Measurements from ENCODE around the gene BEST1. TPM values are rescaled to one million over a fixed set of nuclear protein-coding genes. Genes with fewer than 3 reads are reported as not detected.

The BEST1 gene
- total and polyA plus RNA-seq, 2 donors (not counting 1 experiment from before 2014, with no cell fraction given) = 2.5 to 15.2 TPM

GRCh38 chr11:61930933-61931332, 19.2 kb upstream of the BEST1 start:
- H4K20me1 ChIP-seq (ENCODE audit: control insufficient read depth, extremely low read depth, insufficient read depth, low read length) = no peaks in the 10 kb centered on the region
- no peaks in the 10 kb centered on the region for H3K36me3 ChIP-seq (ENCODE audit: control insufficient read depth, insufficient read depth, low read length)
- no peaks in the 10 kb centered on the region for H3K9me3 ChIP-seq (ENCODE audit: control insufficient read depth, insufficient read depth, low read depth, low read length)
- no peak overlapping the region for H3K4me2 ChIP-seq (ENCODE audit: extremely low read depth, insufficient read depth, low read length)
- no peak overlapping the region for H3K9ac ChIP-seq (ENCODE audit: insufficient read depth, low read length)
- H3K79me2 ChIP-seq (ENCODE audit: control insufficient read depth, insufficient read depth, low read length) = no peaks in the 10 kb centered on the region
- no peak overlapping the region for H3K4me3 ChIP-seq (replicated peaks in 1 of 4; ENCODE audit: control extremely low read depth in 1 of 4, insufficient read depth in 1 of 4, low read depth in 3 of 4, low read length in 4 of 4)
- H2AFZ ChIP-seq (ENCODE audit: low read length) = no peak overlapping the region
- TF ChIP-seq CTCF (conservative IDR thresholded peaks at IDR 0.05 in 1 of 2, IDR thresholded peaks at IDR 0.05 in 1 of 2; ENCODE audit: low read depth in 1 of 2, low read length in 2 of 2) (no peak), EZH2 (IDR thresholded peaks at IDR 0.05; ENCODE audit: low read length, missing control alignments) (no peak)
- no peaks in the 10 kb centered on the region for H3K27me3 ChIP-seq (ENCODE audit: control insufficient read depth, insufficient read depth, low read length)
- no peaks in the 10 kb centered on the region for H3K4me1 ChIP-seq (ENCODE audit: control insufficient read depth, extremely low read depth, insufficient read depth, low read length)
- H3K27ac ChIP-seq (ENCODE audit: insufficient read depth, low read length) = no peak overlapping the region
- DNase-seq (ENCODE audit: low read depth in 2 of 2) = no peak

GRCh38 chr11:61935861-61936260, 14.3 kb upstream of the BEST1 start:
- no peaks in the 10 kb centered on the region for H3K27me3 ChIP-seq (ENCODE audit: control insufficient read depth, insufficient read depth, low read length)
- no peak overlapping the region for H3K9ac ChIP-seq (ENCODE audit: insufficient read depth, low read length)
- H2AFZ ChIP-seq (ENCODE audit: low read length) = no peak overlapping the region
- H3K4me3 ChIP-seq (replicated peaks in 1 of 4; ENCODE audit: control extremely low read depth in 1 of 4, insufficient read depth in 1 of 4, low read depth in 3 of 4, low read length in 4 of 4) = no peak overlapping the region
- H3K27ac ChIP-seq (ENCODE audit: insufficient read depth, low read length) = no peak overlapping the region
- TF ChIP-seq CTCF (conservative IDR thresholded peaks at IDR 0.05 in 1 of 2, IDR thresholded peaks at IDR 0.05 in 1 of 2; ENCODE audit: low read depth in 1 of 2, low read length in 2 of 2) (no peak), EZH2 (IDR thresholded peaks at IDR 0.05; ENCODE audit: low read length, missing control alignments) (no peak)
- no peaks in the 10 kb centered on the region for H3K79me2 ChIP-seq (ENCODE audit: control insufficient read depth, insufficient read depth, low read length)
- H4K20me1 ChIP-seq (ENCODE audit: control insufficient read depth, extremely low read depth, insufficient read depth, low read length) = no peaks in the 10 kb centered on the region
- H3K4me1 ChIP-seq (ENCODE audit: control insufficient read depth, extremely low read depth, insufficient read depth, low read length) = no peaks in the 10 kb centered on the region
- no peak for DNase-seq (ENCODE audit: low read depth in 2 of 2)
- H3K36me3 ChIP-seq (ENCODE audit: control insufficient read depth, insufficient read depth, low read length) = no peaks in the 10 kb centered on the region
- no peak overlapping the region for H3K4me2 ChIP-seq (ENCODE audit: extremely low read depth, insufficient read depth, low read length)
- no peaks in the 10 kb centered on the region for H3K9me3 ChIP-seq (ENCODE audit: control insufficient read depth, insufficient read depth, low read depth, low read length)

GRCh38 chr11:61940466-61940865, 9.7 kb upstream of the BEST1 start:
- Histone ChIP-seq H2AFZ (ENCODE audit: low read length) (no peak overlapping the region), H3K4me2 (ENCODE audit: extremely low read depth, insufficient read depth, low read length) (no peak overlapping the region), H3K9ac (ENCODE audit: insufficient read depth, low read length) (no peak overlapping the region), H3K27ac (ENCODE audit: insufficient read depth, low read length) (no peak overlapping the region), H3K36me3 (ENCODE audit: control insufficient read depth, insufficient read depth, low read length) (no peaks in the 10 kb centered on the region), H3K9me3 (ENCODE audit: control insufficient read depth, insufficient read depth, low read depth, low read length) (no peaks in the 10 kb centered on the region), H3K4me3 (replicated peaks in 1 of 4; ENCODE audit: control extremely low read depth in 1 of 4, insufficient read depth in 1 of 4, low read depth in 3 of 4, low read length in 4 of 4) (no peak overlapping the region), H3K79me2 (ENCODE audit: control insufficient read depth, insufficient read depth, low read length) (no peaks in the 10 kb centered on the region), H3K27me3 (ENCODE audit: control insufficient read depth, insufficient read depth, low read length) (peaks cover 2% of the 10 kb centered on the region), H4K20me1 (ENCODE audit: control insufficient read depth, extremely low read depth, insufficient read depth, low read length) (no peaks in the 10 kb centered on the region), H3K4me1 (ENCODE audit: control insufficient read depth, extremely low read depth, insufficient read depth, low read length) (no peaks in the 10 kb centered on the region)
- DNase-seq (ENCODE audit: low read depth in 2 of 2) = no peak
- TF ChIP-seq EZH2 (IDR thresholded peaks at IDR 0.05; ENCODE audit: low read length, missing control alignments) (no peak), CTCF (conservative IDR thresholded peaks at IDR 0.05 in 1 of 2, IDR thresholded peaks at IDR 0.05 in 1 of 2; ENCODE audit: low read depth in 1 of 2, low read length in 2 of 2) (no peak)
